A673 (cell line): Measurements from ENCODE around the gene ZNF564.

Experiments
- EZH2 ChIP-seq: fragments of 200-600 bp; sonication (generic); IDR thresholded peaks from 2 replicates; pipeline ENCODE4 v1.6.1; 2017; ENCODE audit warnings: borderline replicate concordance, low read depth, mild to moderate bottlenecking, mixed read lengths, antibody characterized with exemption, low read length; ENCODE audit not compliant: poor library complexity, severe bottlenecking
- TF ChIP-seq, protein P1 (sequence below): fragments of 300-800, 200-600 bp; sonication (generic); conservative IDR thresholded peaks from 2 replicates; pipeline ENCODE4 v1.5.1; 2017; ENCODE audit warnings: low read depth, mild to moderate bottlenecking, antibody characterized with exemption, low read length, moderate library complexity, mixed read lengths

- TF ChIP-seq, protein P1, sequence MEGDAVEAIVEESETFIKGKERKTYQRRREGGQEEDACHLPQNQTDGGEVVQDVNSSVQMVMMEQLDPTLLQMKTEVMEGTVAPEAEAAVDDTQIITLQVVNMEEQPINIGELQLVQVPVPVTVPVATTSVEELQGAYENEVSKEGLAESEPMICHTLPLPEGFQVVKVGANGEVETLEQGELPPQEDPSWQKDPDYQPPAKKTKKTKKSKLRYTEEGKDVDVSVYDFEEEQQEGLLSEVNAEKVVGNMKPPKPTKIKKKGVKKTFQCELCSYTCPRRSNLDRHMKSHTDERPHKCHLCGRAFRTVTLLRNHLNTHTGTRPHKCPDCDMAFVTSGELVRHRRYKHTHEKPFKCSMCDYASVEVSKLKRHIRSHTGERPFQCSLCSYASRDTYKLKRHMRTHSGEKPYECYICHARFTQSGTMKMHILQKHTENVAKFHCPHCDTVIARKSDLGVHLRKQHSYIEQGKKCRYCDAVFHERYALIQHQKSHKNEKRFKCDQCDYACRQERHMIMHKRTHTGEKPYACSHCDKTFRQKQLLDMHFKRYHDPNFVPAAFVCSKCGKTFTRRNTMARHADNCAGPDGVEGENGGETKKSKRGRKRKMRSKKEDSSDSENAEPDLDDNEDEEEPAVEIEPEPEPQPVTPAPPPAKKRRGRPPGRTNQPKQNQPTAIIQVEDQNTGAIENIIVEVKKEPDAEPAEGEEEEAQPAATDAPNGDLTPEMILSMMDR = no peak
- TF ChIP-seq EZH2 = no peak
Observed at GRCh38 chr19:12597594-12597993, 46.3 kb upstream of the ZNF564 start.
